AG04450 (cell line): ENCODE measurements around the gene TFPI2. TPM values are rescaled to one million over a fixed set of nuclear protein-coding genes. Genes with fewer than 3 reads are reported as not detected.

Experiments
- CTCF ChIA-PET: fragments of 300-600, 350-600 bp; formaldehyde crosslinking; extraction: SDS; loops from one replicate; lab custom pipeline; 2022; ENCODE audit warnings: antibody characterized with exemption, inconsistent platforms; lab: Charles Lee
- POLR2A ChIA-PET: fragments of 350-600 bp; formaldehyde crosslinking; extraction: SDS; loops from one replicate; lab custom pipeline; 2021; ENCODE audit warnings: antibody characterized with exemption, inconsistent platforms; lab: Yijun Ruan, JAX
- DNase-seq: peaks from one replicate; pipeline ENCODE4 v3.0.0-alpha.2; 2011; ENCODE audit warnings: low read depth, low spot score
- H3K27ac ChIP-seq: one replicate; pipeline ENCODE4 v1.5.1; 2012; ENCODE audit warnings: low read depth, low read length, control low read depth
- H3K27me3 ChIP-seq: one replicate; pipeline ENCODE4 v1.6.0; 2012; ENCODE audit warnings: low read length; ENCODE audit not compliant: control insufficient read depth, insufficient read depth
- H3K4me3 ChIP-seq: 2 replicates; pipeline ENCODE4 v1.5.1; 2011; ENCODE audit warnings: mild to moderate bottlenecking, low read depth, low read length, control low read depth
- H3K9me3 ChIP-seq: 2 replicates; pipeline ENCODE4 v1.5.1; 2012; ENCODE audit warnings: low read length; ENCODE audit not compliant: control insufficient read depth, insufficient read depth
- polyA plus RNA-seq: library from polyadenylated mRNA; depleted of rRNA; stranded (reverse); fragments of >200 nt; gene quantifications from 2 replicates; pipeline ENCODE4 v1.2.3, GENCODE V29; 2011
- TF ChIP-seq, protein P1 (sequence below): IDR thresholded peaks from 2 replicates; pipeline ENCODE4 v1.5.1; 2011; ENCODE audit warnings: low read depth, low read length, control low read depth, inconsistent platforms

TFPI2 gene
- polyA plus RNA-seq, 1 experiment, result 31.0 TPM

DNA sequence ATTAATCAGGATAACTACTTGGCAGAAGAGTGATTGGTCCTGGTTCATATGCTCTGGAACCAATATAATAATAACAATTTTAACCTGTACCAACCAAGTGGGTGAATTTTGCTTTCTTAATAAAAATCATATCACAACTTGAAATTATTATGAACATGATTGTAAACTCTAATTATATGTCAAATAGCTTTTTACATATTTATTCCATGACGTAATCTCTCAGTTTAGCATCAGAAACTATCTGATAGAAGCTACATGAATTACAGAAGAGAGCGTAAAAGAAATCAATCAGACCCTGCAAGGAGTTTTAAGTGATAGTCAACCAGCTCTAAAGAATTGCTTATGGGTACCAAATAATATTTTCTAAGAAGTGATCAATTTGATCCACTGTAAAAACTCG is 41.1 kb upstream of the TFPI2 start:
- TF ChIP-seq, protein P1, sequence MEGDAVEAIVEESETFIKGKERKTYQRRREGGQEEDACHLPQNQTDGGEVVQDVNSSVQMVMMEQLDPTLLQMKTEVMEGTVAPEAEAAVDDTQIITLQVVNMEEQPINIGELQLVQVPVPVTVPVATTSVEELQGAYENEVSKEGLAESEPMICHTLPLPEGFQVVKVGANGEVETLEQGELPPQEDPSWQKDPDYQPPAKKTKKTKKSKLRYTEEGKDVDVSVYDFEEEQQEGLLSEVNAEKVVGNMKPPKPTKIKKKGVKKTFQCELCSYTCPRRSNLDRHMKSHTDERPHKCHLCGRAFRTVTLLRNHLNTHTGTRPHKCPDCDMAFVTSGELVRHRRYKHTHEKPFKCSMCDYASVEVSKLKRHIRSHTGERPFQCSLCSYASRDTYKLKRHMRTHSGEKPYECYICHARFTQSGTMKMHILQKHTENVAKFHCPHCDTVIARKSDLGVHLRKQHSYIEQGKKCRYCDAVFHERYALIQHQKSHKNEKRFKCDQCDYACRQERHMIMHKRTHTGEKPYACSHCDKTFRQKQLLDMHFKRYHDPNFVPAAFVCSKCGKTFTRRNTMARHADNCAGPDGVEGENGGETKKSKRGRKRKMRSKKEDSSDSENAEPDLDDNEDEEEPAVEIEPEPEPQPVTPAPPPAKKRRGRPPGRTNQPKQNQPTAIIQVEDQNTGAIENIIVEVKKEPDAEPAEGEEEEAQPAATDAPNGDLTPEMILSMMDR, result no peak
- no peak for DNase-seq
- ChIA-PET CTCF (interaction anchor here (0.5 to 1.2 kb wide), 3 partner anchors 29 to 164 kb away, joined by 3 to 4 read pairs (median 4); no protein-coding TSS in a partner anchor), POLR2A (interaction anchor here (1.2 kb wide), 1 partner anchor 10 kb away, joined by 3 read pairs; the partner anchor contains the start of gene GNG11)
- H3K9me3 ChIP-seq, result no peaks in the 10 kb centered on the region
- H3K27me3 ChIP-seq, result no peaks in the 10 kb centered on the region
- no peak overlapping the region for H3K27ac ChIP-seq
- no peak overlapping the region for H3K4me3 ChIP-seq

DNA sequence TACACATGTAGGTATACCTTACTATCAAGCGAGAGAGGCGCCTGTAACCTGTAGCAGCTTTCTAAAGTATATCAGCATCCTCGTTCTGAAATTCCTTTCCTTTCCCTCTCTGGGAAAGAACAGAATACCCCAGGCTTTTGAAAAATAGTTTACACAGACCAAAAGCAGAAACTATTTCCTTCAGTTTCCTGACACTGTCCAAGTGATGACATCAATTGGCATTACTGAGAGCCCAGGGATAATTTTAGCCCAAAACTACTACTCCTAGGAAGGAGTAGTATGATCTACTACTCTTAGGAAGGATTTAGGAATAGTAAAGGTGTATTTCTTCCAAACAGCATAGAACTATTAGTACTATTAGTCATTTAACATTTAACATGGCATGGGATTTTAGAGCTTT is 37.0 kb upstream of the TFPI2 start:
- no peak overlapping the region for H3K27ac ChIP-seq
- ChIA-PET POLR2A (no interaction called here), CTCF (interaction anchor here (0.8 to 1.2 kb wide), 3 partner anchors 22 to 161 kb away, joined by 3 to 4 read pairs (median 3); no protein-coding TSS in a partner anchor)
- no peaks in the 10 kb centered on the region for H3K27me3 ChIP-seq
- TF ChIP-seq, protein P1, result no peak
- no peak for DNase-seq
- H3K4me3 ChIP-seq, result no peak overlapping the region
- no peaks in the 10 kb centered on the region for H3K9me3 ChIP-seq

DNA sequence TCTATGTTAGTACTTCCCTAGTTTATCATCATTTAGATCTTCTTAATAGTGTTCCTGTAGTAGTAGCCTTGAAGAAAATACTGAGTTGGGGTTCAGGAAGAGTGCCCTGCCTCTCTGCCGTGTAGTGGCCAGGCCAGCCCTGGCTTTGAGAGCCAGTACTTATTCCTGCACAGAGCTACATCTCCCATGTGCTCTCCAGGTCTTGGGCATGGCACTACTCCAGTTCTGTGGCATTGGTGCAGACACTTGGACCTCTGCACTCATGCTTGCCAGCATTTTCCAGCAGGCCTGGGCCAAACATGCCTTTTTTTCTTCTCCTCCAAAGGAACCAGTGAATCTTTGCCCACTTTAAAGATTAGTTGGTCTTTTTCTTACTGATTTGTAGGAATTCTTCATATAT is 36.2 kb upstream of the TFPI2 start:
- TF ChIP-seq, protein P1, result no peak
- POLR2A ChIA-PET, result no interaction called here
- CTCF ChIA-PET, result interaction anchor here (1.0 kb wide), 1 partner anchor 23 kb away, joined by 3 read pairs; no protein-coding TSS in a partner anchor

DNA sequence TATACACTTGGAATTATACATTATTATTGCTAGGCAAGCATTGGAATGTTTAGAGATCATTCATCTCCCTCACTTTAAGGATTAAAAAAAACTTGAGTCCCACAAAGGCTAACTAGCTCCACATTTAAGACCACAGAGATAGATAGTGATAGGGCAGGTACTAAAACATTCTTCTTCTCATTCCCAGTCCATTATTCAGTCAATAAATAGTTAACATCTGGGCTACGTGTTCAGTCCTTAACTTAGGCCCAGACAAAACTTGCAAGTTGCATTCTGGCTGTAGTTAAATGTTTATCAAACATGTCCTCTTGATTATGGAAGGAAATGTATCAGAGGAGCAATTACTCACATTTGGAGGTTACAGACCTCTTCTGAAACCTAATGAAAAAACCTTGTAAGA is 33.4 kb upstream of the TFPI2 start:
- ChIA-PET CTCF (no interaction called here), POLR2A (no interaction called here)
- Histone ChIP-seq H3K4me3 (peak overlapping the region; percentile 82), H3K27ac (no peak overlapping the region), H3K27me3 (no peaks in the 10 kb centered on the region), H3K9me3 (no peaks in the 10 kb centered on the region)
- TF ChIP-seq, protein P1, result no peak
- DNase-seq, result no peak

More for the DNA sequence above, 36.2 kb upstream of the TFPI2 start:
- Histone ChIP-seq H3K27me3 (no peaks in the 10 kb centered on the region), H3K4me3 (no peak overlapping the region), H3K9me3 (no peaks in the 10 kb centered on the region), H3K27ac (no peak overlapping the region)
- DNase-seq, result no peak

DNA sequence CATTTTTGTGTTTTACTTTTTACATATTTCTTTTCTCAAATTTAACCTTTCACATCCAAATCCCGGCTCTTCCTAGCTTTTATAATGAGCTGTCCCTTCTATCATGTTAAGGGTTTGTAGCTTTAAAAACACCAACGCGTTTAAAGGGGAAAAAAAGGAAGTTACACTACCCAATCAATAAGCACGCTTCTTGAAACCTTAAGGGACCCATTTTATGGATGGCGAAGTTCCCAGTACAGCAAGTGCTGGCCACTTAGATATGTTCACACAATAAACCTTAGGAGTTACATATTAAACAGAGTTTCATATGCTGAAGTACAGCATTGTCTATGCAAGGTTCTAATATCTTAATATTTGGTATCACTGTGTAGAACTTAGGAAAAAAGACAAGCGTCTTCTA is 32.7 kb upstream of the TFPI2 start:
- TF ChIP-seq, protein P1, result no peak
- no peak overlapping the region for H3K27ac ChIP-seq
- H3K4me3 ChIP-seq, result peak overlapping the region; percentile 82
- H3K27me3 ChIP-seq, result no peaks in the 10 kb centered on the region
- CTCF ChIA-PET, result no interaction called here
- H3K9me3 ChIP-seq, result no peaks in the 10 kb centered on the region
- no peak for DNase-seq
- POLR2A ChIA-PET, result no interaction called here
